Mammary microvascular endothelial cell (primary cell): ENCODE measurements around the gene CHCHD3. TPM values are rescaled to one million over a fixed set of nuclear protein-coding genes. Genes with fewer than 3 reads are reported as not detected.

Source experiments
- total RNA-seq: library from RNA; depleted of rRNA; stranded (reverse); fragments of >200 nt; gene quantifications from 2 replicates; pipeline ENCODE4 v1.2.3, GENCODE V29; 2015

CHCHD3 gene
- total RNA-seq = 63.8 and 73.4 TPM in 2 replicates

DNA sequence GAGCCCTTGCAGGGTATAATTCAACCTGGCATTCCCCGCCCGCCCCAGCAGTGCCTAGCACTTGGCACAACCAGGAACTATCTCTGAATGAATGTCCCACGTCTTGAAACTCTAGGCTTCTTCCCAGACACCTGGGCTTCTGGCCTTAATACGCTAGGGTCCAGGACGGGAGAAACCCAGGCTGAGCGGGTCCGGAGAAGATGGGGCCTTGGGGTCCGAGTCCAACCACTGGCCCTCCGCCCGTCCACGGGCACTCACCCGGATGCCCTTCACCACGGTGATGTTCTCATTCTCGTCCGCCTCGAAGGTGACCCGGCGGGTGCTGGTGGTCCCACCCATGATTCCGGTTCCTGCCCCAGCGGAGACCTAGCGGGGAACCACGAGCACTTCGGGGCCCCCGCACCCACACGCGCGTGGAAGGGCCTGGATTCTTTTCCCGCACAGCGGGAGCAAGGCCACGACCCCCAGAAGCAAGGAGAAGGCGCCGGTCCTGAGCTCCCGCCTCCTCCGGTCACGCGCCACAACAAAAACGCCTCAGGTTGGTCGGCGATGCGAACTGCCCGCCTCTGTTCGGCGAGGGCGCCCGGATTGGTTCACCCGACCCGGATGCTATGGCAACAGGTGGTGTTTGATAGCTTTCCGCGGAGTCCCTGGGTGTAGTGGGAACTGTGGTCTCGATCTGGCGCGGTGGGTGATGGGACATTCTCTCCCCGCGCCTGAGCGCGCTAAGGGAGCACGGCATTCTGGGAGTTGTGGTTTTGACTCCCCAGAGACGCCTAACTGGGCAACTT lies at the start of gene CHCHD3:
Gene CHCHD3, minus strand, starts transcription at position 492 of the 791 bp plus-strand sequence. Its CDS starts 153 bp downstream, at position 339.

Other genes starting within 250 kb of the CHCHD3 start
- 32.6 and 34.1 TPM in 2 replicates for gene EXOC4, start 171.0 kb upstream of the CHCHD3 start, total RNA-seq